Right renal cortex interstitium (tissue), 3 donors: ENCODE results near the gene MVD. TPM values are rescaled to one million over a fixed set of nuclear protein-coding genes. Genes with fewer than 3 reads are reported as not detected.

Experiments
- DNase-seq, 3 donors: peaks; one replicate each; pipeline ENCODE4 v3.0.0-alpha.2; 2013; ENCODE audit warnings: low read depth in 3 of 3, low spot score in 2 of 3
- polyA plus RNA-seq, 3 donors: library from polyadenylated mRNA; unstranded; fragments of 120-200 nt; gene quantifications; one replicate each; pipeline ENCODE4 v1.2.1, GENCODE V29; 2013; ENCODE audit not compliant: insufficient read length in 3 of 3

MVD gene
- polyA plus RNA-seq, 3 donors = 21.6 to 24.3 (median 24.0) TPM

DNA sequence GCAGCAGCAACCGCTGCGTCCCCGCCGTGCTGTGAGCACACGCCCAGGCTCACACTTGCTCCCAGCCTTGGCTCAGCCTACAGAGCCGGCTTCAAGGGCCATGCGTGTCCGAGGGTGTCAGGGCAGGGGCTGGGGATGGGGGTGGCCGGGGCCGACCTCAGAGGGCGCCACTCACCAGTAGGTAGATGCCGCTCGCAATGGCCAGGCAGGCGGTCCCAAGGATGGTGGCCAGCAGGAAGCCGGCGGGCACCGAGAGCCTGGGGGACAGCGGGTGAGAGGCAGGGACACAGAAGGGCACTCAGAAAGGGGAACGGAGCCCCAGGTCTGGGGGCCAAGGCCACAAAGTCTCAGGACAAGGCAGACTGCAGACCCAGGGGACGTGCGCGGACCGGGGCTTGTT is 16.9 kb downstream of the MVD start:
- DNase-seq = no peak

GRCh38 chr16:88645455-88645854 is 17.4 kb downstream of the MVD start:
- no peak for DNase-seq

- no peak for DNase-seq
These were observed 19.3 kb downstream of the MVD start for GRCh38 chr16:88643644-88643932.

GRCh38 chr16:88642881-88643643 is 19.8 kb downstream of the MVD start:
- no peak for DNase-seq

DNA sequence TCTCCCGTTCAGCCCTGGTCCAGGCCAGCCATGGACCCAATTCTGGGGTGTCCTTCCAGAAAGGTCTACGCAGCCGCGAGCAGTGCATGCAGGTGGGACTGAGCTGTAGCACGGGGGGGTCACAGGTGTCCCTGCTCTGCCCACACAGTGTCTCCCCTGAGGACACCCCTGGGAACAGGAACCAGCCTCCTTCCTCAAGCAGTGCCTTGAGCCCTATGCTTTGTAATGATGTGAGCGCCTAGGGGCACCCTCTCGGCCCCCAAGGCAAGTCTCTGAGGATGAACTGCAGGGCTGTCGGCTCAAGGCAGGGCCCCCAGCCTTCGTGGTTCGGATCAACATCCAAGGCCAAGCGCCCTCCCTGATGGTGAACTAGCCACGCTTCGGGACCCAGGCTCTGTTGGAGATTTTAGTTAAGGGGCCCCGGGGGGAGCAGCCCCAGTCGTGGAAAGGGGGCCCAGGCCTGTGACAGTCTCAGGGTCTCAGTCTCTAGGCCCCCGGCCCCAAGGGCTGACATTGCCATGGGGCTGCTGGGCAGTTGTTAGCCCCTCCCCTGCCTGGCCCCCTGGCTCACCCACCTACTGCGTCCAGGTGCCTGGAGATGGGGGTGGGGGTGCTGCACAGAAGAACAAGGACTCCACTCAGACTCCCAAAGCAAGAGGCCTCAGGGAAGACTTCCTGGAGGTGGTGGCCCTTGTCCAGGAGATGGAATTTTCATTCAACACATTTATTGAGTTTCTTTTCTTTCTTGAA is 22.2 kb downstream of the MVD start:
- DNase-seq = no peak

GRCh38 chr16:88640039-88640495 is 22.8 kb downstream of the MVD start:
- DNase-seq = no peak

GRCh38 chr16:88639231-88640038 is 23.5 kb downstream of the MVD start:
- DNase-seq = no peak

DNA sequence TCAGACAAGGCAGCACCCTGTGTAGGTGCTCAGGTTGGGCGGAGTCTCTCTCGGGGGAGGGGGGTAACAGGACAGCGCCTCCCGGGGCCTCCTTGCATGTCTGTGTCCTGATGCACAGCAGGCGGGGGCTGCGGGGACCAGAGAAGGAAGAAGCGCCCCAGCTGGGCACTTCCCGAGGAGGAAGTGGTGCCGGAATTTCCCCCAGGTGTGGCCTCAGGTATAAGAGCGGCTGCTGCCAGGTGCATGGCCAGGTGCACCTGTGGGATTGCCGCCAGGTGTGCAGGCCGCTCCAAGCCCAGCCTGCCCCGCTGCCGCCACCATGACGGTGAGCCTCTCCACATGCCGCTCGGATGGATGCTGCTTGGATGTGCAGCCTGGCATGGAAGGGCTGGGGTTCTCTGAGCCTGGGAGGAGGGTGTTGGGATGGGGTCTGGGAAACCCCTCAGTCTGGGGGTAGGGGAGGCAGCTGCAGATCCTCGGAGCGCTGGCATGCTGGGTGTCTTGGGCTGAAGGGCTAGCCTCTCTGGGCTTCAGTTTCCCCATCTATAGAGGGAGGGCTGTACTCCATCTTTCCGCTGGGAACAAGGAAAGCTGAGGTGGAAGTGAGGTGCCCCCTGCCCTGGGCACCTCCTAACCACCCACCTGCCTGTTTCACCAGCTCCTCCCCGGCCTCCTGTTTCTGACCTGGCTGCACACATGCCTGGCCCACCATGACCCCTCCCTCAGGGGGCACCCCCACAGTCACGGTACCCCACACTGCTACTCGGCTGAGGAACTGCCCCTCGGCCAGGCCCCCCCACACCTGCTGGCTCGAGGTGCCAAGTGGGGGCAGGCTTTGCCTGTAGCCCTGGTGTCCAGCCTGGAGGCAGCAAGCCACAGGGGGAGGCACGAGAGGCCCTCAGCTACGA is 24.3 kb downstream of the MVD start, which contains the start of gene IL17C:
IL17C (plus strand) TSS at position 250 of the 908 bp plus-strand sequence; CDS start at position 320, 70 bp downstream.
- no peak for DNase-seq

GRCh38 chr16:88636488-88637265 is 26.2 kb downstream of the MVD start:
- DNase-seq = no peak

DNA sequence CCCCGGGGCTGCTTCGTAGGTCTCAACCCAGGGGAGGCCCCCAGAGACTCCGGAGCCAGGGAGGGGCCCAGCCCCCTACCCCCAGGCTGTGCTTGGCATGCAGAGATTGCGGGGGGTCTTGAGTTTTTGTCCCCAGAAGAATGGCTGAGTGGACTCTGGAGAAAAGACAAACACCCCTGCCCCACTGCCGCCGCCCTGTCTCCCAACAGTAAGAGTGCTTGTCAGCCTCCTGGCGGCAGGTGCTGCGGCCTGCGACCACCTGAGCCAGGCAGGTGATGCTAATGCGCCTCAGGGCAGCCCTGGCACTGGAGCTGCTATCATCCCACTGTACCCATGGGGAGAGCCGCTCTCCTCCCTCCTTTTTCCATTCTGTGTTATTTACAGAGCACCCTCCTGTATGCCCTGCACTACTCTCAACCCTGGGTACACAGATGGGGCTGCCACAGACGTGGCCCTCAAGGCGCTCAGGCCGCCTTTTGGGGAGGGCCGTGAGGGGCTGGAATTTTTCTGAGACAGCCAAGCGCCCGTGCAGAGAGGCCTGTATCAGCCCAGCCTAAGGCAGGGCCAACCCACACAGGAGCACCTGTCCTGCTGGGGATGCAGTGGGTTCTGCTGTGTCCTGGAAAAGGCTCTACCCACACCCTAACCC is 27.1 kb downstream of the MVD start:
- DNase-seq = no peak

DNA sequence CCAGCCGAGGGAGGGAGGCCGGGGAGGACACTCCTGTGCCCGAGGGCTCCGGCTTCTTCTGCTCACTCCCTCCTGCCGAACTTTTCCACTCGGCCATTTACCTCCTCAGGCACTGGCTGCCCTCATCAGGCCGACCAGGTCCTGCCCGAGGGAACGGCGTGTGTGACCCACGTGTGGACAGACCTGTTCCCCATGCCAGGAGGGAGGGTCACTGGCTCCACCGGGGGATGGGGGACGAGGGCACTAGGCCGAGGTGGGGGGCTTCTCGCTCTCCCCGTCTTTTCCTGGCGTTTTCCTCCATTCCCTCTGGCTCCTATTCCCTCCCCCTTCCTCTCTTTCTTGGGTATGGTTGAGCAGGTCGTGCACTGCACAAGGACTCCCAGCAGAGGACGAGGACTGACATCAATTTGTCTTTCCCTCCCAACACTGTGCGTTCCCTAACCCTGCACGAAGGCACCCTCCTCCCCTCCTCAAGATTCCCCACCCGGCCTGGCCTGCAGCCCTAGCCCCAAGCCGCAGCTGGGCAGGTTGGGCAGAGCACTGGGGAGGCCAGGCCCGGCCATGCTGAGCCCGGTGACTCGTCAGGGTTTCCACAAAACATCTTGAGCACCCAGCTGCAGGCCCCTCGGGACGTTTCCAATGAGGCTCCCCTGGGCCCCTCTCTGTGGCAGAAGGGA is 27.8 kb downstream of the MVD start:
- no peak for DNase-seq

GRCh38 chr16:88634141-88634993 is 28.5 kb downstream of the MVD start:
- no peak for DNase-seq

DNA sequence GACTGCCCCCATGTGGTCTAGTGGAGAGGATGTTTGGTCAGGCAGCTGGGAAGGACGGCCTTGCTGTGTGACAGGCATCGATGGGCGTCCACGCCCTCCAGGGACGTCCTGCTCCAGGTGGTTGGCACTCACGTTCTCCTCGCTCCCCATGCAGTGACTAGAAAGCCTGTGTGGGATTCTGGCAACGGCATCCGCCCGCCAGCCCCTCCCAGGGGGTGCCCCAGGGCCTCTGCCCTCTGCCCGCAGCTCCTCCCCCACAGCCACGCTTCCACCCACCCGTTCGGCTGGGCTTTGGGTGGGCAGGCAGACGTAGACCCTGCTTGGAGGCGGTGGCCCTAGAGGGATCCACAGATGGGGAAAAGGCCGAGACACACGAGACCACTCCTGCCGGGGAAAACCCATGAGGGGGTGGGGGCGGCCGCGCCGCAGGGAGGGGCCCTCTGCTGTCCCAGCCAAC is 29.2 kb downstream of the MVD start:
- no peak for DNase-seq

DNA sequence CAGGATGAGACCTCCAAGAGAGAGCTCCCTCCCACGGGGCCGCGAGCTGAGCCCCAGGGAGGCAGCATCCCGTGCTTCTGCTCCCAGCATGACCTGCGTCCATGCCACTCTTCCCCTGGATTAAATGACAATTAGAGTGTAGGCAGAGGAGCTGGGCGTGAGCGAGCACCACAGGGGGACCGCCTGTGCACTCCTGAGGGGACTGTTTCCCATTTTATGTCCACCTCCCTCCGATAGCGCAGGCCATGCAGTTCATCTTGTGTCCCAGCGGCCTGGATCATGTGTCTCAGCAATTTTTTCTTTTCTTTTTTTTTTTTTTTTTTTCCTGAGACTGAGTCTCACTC is 30.3 kb downstream of the MVD start:
- no peak for DNase-seq

DNA sequence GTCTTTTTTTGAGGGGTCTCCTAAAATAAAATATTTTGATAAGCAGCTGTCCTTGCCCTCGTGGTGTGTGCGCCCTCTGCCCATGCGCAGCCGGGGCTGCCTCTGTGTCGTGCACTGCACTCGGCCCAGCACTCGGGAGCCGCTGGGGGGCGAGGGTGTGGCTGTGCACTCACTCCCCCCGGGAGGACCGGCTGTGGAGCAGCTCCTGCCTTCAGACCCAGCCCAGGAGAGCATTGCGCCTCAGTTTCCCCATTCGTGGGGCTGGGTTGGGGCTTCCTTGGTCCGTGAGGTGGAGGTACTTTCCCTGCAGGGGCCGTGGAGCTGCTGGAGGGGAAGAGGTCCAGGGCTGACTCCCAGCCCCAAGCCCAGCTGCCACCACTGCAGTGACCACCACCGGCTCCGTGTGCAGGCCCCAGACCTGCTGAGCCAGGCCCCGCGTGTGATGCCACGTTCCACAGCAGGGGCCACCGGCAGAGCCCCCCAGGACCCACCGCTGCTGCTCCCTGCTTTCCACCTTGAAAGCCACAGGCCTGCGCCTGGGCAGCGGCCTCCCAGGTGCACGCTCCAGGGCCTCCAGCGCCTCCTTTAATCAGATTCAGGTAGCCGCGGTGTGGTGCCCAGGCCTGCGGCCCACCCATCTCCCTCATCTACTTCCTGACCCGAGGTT is 30.8 kb downstream of the MVD start:
- no peak for DNase-seq

DNA sequence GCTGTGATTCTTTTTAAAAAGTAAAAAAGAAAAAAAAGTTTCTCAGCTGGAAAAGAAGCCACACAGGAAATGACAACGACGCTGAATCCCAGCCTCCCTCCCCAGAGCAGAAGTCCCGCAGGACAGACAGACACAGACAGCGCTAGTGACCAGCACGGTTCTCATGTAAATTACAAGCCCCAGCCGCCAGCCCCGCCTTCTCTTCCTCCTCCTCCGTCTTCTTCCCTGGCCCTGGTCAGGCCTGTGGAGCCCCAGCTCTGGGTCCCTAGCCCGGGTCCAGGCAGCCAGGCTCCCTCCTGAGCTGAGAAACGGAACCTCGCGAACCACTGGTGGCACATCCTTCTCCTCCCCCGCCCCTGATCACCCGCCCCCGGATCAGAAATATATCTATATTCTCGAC is 31.5 kb downstream of the MVD start:
- DNase-seq = no peak

DNA sequence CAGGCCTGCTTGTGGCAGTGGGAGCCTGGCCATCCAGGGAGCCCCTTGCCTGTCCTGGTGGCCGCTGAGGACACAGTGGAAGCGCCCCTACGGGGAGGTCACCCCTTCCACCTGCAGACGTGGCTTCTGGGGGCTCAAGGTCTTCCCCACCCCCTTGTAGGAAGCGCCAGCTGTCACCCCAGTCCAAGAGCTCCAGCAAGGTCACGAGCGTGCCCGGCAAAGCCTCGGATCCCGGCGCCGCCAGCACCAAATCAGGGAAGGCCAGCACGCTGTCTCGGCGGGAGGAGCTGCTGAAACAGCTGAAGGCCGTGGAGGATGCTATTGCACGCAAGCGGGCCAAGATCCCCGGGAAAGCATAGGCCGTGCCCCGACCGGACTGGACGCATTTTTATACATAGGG is 31.9 kb downstream of the MVD start:
- no peak for DNase-seq
